SK-N-MC (cell line): ENCODE measurements around the gene OR51B2.

Source experiments
- EZH2 ChIP-seq: fragments of 200-600 bp; sonication (generic); IDR thresholded peaks from one replicate; pipeline ENCODE4 v1.6.1; 2017; ENCODE audit warnings: antibody characterized with exemption
- POLR2AphosphoS5 ChIP-seq: IDR thresholded peaks from 2 replicates; pipeline ENCODE4 v1.6.1; 2012; ENCODE audit warnings: mild to moderate bottlenecking, low read depth, low read length, borderline replicate concordance

GRCh38 chr11:5283086-5283485, 41.0 kb downstream of the OR51B2 start:
- TF ChIP-seq POLR2AphosphoS5 (no peak), EZH2 (no peak)
